ENCODE measurements around the gene AATK.

DNA sequence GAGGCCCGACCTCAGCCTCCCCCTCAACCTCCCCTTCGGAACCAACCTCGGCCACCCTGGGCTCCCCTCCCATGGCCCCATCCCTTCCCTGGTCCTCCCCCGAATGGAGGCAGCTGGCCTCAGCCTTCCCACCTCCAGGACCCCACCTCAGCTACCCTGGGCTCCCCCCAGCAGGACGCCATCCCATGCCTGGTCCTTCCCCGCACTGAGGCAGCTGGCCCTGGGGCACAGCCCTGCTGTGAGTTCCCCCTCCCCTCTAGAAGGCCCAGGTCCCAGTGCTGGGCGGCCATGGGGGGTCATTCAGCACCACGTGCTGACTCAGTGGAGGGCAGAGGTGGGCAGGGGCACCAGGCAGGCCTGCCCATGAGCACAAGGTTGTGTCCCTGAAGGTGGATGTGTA is 29.7 kb downstream of the AATK start:
- TF ChIP-seq HDGF (IDR thresholded peaks at IDR 0.05; ENCODE audit: borderline replicate concordance): no peak
- TF ChIP-seq FOXM1 (IDR thresholded peaks at IDR 0.05; ENCODE audit: borderline replicate concordance): no peak
- TF ChIP-seq FOXA1 (IDR thresholded peaks at IDR 0.05): no peak
- no peak for TF ChIP-seq ZNF384 (IDR thresholded peaks at IDR 0.05)
- TF ChIP-seq LEF1 (IDR thresholded peaks at IDR 0.05; ENCODE audit: borderline replicate concordance): no peak
- no peak for TF ChIP-seq BHLHE40 (IDR thresholded peaks at IDR 0.05; ENCODE audit: borderline replicate concordance)
- no peak for TF ChIP-seq FOXK2 (IDR thresholded peaks at IDR 0.05)
- no peak for TF ChIP-seq ELF4 (IDR thresholded peaks at IDR 0.05)
- no peak for TF ChIP-seq TARDBP (IDR thresholded peaks at IDR 0.05)
- TF ChIP-seq ARNT (IDR thresholded peaks at IDR 0.05): no peak

Data from HEK293T (cell line).